GM23248 (cell line): ENCODE data around the gene TDP2. TPM values are rescaled to one million over a fixed set of nuclear protein-coding genes. Genes with fewer than 3 reads are reported as not detected.

Source experiments
- DNase-seq: peaks from one replicate; pipeline ENCODE4 v3.0.0-alpha.2; 2015
- H2AFZ ChIP-seq: fragments of 200-600 bp; sonication (generic); 2 replicates; pipeline ENCODE4 v1.6.1; 2016; ENCODE audit warnings: antibody characterized with exemption
- H3F3A ChIP-seq: fragments of 200-600 bp; sonication (generic); 2 replicates; pipeline ENCODE4 v1.6.1; 2016; ENCODE audit warnings: mild to moderate bottlenecking, antibody characterized with exemption, mixed run types; ENCODE audit not compliant: insufficient read depth
- H3K27ac ChIP-seq: fragments of 200-600 bp; sonication (generic); 2 replicates; pipeline ENCODE4 v1.5.1; 2016; ENCODE audit warnings: mild to moderate bottlenecking
- H3K27me3 ChIP-seq: fragments of 200-600 bp; sonication (generic); replicated peaks from 2 replicates; pipeline ENCODE4 v1.6.1; 2016; ENCODE audit warnings: mild to moderate bottlenecking; ENCODE audit not compliant: insufficient read depth
- H3K36me3 ChIP-seq: fragments of 200-600 bp; sonication (generic); 2 replicates; pipeline ENCODE4 v1.6.1; 2016; ENCODE audit warnings: low read depth, mild to moderate bottlenecking
- H3K4me1 ChIP-seq: fragments of 200-600 bp; sonication (generic); 2 replicates; pipeline ENCODE4 v1.6.1; 2016; ENCODE audit warnings: mild to moderate bottlenecking; ENCODE audit not compliant: insufficient read depth
- H3K4me2 ChIP-seq: fragments of 200-600 bp; sonication (generic); one replicate; pipeline ENCODE4 v1.6.1; 2016; ENCODE audit warnings: mild to moderate bottlenecking; ENCODE audit not compliant: unreplicated experiment
- H3K4me3 ChIP-seq: fragments of 200-600 bp; sonication (generic); 2 replicates; pipeline ENCODE4 v1.5.1; 2016; ENCODE audit warnings: mild to moderate bottlenecking
- H3K79me2 ChIP-seq: fragments of 200-600 bp; sonication (generic); 2 replicates; pipeline ENCODE4 v1.6.1; 2016; ENCODE audit warnings: mild to moderate bottlenecking; ENCODE audit not compliant: insufficient read depth
- H3K9ac ChIP-seq: fragments of 200-600 bp; sonication (generic); 2 replicates; pipeline ENCODE4 v1.6.1; 2016; ENCODE audit warnings: mild to moderate bottlenecking
- H3K9me2 ChIP-seq: fragments of 200-600 bp; sonication (generic); 2 replicates; pipeline ENCODE4 v1.6.1; 2016; ENCODE audit warnings: mixed run types, mild to moderate bottlenecking, moderate library complexity; ENCODE audit not compliant: insufficient read depth
- H3K9me3 ChIP-seq: fragments of 200-600 bp; sonication (generic); one replicate; pipeline ENCODE4 v1.6.1; 2017; ENCODE audit warnings: low read depth
- H4K20me1 ChIP-seq: fragments of 200-600 bp; sonication (generic); 2 replicates; pipeline ENCODE4 v1.6.0; 2016; ENCODE audit not compliant: insufficient read depth
- EZH2 ChIP-seq: fragments of 200-600 bp; sonication (generic); IDR thresholded peaks from 2 replicates; pipeline ENCODE4 v1.6.1; 2018; ENCODE audit warnings: antibody characterized with exemption, mild to moderate bottlenecking; ENCODE audit not compliant: insufficient read depth, poor library complexity, severe bottlenecking
- EZH2phosphoT487 ChIP-seq: fragments of 200-600 bp; sonication (generic); IDR thresholded peaks from 2 replicates; pipeline ENCODE4 v1.6.1; 2018; ENCODE audit warnings: antibody characterized with exemption, moderate library complexity, mild to moderate bottlenecking, low read depth; ENCODE audit not compliant: insufficient read depth
- WGBS, 2 experiments: methylation state at CpG; one replicate each; pipeline ENCODE4 v1.1.6; 2015 to 2017; ENCODE audit warnings: low lambda C conversion rate in 2 of 2, low coverage in 1 of 2; ENCODE audit errors: missing lambda C conversion rate in 2 of 2; 5-methylcytosine and 5-hydroxymethylcytosine counted together
- in situ Hi-C: fragments of 300-500 bp; cut with MboI; formaldehyde crosslinking; loops from 2 replicates; pipeline ENCODE4 v1.15.0; 2020
- polyA plus RNA-seq: library from polyadenylated mRNA; unstranded; fragments of >200 nt; fragmentation: Nextera tagmentation; extraction: Ambion mirVana; gene quantifications from 2 replicates; pipeline ENCODE4 v1.2.1, GENCODE V29; 2016
- total RNA-seq: library from RNA; depleted of rRNA; stranded (reverse); fragments of >200 nt; shearing (Covaris generic); gene quantifications from 2 replicates; pipeline ENCODE4 v1.2.3, GENCODE V29; 2014

TDP2 gene
- total and polyA plus RNA-seq, 2 experiments from 2014 or later, result 24.9 to 34.5 TPM

DNA sequence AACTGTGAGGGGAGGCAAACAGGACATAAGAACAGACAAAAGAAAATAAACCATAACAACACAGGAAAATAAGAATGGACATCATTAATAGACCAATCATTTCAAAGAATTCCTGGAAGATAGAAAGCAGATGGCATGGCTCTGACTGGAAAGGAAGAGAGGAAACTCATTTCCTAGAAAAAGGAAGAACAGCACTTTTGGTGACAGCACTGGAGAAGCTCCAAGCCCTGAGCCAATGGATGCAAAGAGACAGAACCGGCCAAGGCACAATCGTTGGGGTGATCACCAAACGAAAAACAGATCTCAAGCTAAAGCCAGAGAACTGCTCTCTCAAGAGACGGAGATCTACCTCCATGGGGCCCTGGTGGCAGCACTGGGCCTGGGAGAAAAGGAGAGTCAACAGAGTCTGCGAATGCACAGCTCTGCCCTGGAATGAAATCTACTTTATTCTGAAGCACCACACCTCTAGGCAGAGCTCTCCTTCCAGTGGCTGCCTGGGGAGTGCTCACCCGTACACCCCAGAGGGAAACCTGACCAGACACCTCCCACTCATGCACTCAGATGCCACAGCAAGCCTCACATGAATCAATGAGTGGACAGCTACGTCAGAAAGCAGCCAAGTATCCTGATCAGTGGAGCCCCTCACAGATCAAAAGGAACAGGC lies 44.9 kb downstream of the TDP2 start:
- TF ChIP-seq EZH2phosphoT487 (no peak), EZH2 (no peak)
- WGBS, 2 experiments, result 16 to 21% methylated on average over 7 of the region's 7 CpGs

DNA sequence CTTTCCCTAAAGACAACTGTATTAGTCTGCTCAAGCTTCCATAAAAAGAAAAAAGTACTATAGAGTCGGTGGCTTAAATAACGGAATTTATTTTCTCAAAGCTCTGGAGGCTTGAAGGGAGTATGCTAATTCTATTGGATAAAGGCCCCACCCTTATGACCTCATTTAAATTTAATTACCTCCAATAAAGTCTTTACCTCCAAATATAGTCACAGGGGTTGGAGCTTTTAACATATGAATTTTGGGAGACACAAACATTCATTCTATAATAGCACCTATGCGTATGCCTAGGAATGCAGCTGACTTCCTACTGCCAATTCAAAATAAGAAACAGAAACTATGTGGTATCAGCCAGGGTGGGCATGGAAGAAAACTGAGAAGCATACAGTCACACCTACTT lies 46.1 kb downstream of the TDP2 start:
- Histone ChIP-seq H4K20me1 (no peaks in the 10 kb centered on the region), H3K9ac (no peak overlapping the region), H3K9me2 (no peaks in the 10 kb centered on the region), H3K27ac (no peak overlapping the region), H3K36me3 (no peaks in the 10 kb centered on the region), H3K27me3 (no peaks in the 10 kb centered on the region), H3K79me2 (no peaks in the 10 kb centered on the region), H3K4me2 (no peak overlapping the region), H3K4me3 (no peak overlapping the region), H3K4me1 (no peaks in the 10 kb centered on the region), H3F3A (no peaks in the 10 kb centered on the region), H3K9me3 (no peaks in the 10 kb centered on the region), H2AFZ (no peak overlapping the region)
- WGBS, 2 experiments, result 76% methylated on average over 3 of the region's 3 CpGs
- DNase-seq, result no peak
- TF ChIP-seq EZH2phosphoT487, result no peak
- TF ChIP-seq EZH2, result no peak
- in situ Hi-C loops, result no loop called here

More for the DNA sequence above, 44.9 kb downstream of the TDP2 start:
- Histone ChIP-seq H3K9me2 (no peaks in the 10 kb centered on the region), H3K27me3 (no peaks in the 10 kb centered on the region), H4K20me1 (no peaks in the 10 kb centered on the region), H3K4me1 (no peaks in the 10 kb centered on the region), H3K4me2 (no peak overlapping the region), H3K9me3 (no peaks in the 10 kb centered on the region), H3K79me2 (no peaks in the 10 kb centered on the region), H3K36me3 (no peaks in the 10 kb centered on the region), H3K9ac (no peak overlapping the region), H3F3A (no peaks in the 10 kb centered on the region), H3K27ac (no peak overlapping the region), H2AFZ (no peak overlapping the region), H3K4me3 (no peak overlapping the region)
- in situ Hi-C loops, result no loop called here
- no peak for DNase-seq

DNA sequence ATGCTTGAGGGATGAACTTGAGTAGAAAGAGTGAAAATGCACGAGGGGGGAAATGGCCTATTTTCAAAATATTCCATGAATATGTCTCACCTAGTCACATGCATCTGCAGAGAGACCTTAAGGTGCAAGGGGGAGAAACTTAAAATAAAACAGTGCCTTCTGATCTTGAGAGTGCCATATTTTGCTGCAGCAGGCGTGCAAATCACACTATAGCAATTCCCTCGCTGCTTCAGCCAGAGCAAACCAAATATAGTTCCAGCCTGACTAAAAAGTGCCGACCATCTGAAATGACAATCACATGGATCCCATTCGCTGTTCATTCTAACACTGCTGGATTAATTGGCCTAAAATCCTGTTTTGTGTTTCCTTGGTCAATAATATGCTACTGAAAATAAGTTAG lies 47.0 kb downstream of the TDP2 start:
- Histone ChIP-seq H3K9me2 (no peaks in the 10 kb centered on the region), H3K36me3 (no peaks in the 10 kb centered on the region), H3F3A (no peaks in the 10 kb centered on the region), H3K27me3 (no peaks in the 10 kb centered on the region), H3K27ac (no peak overlapping the region), H3K79me2 (no peaks in the 10 kb centered on the region), H3K4me2 (no peak overlapping the region), H3K9me3 (no peaks in the 10 kb centered on the region), H3K9ac (no peak overlapping the region), H2AFZ (no peak overlapping the region), H3K4me3 (no peak overlapping the region), H4K20me1 (no peaks in the 10 kb centered on the region), H3K4me1 (no peaks in the 10 kb centered on the region)
- TF ChIP-seq EZH2phosphoT487, result no peak
- TF ChIP-seq EZH2, result no peak
- in situ Hi-C loops, result no loop called here
- DNase-seq, result no peak
- WGBS, 2 experiments, result 68 to 71% methylated on average over 5 of the region's 5 CpGs

DNA sequence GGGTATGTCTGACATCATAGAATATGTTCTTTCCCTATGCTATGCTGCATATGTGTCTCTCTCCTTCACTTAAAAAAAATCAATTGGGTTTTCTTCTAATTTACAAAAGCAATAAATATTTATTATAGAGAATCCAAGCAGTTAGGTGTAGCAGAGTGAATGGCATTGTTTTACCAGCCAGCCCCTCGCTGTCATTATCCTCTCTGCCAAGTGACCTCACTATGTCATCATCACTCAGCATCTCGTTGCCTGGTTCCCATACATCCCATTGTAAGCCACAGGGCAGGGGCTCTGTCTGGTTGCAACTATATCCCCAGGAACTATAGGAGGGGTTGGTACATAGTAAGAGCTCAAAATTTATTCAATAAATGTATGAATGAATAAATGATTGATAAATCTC lies 52.1 kb downstream of the TDP2 start:
- Histone ChIP-seq H3K9me3 (no peaks in the 10 kb centered on the region), H3K79me2 (no peaks in the 10 kb centered on the region), H3K4me3 (no peak overlapping the region), H3K36me3 (no peaks in the 10 kb centered on the region), H4K20me1 (no peaks in the 10 kb centered on the region), H3K9ac (no peak overlapping the region), H3K9me2 (no peaks in the 10 kb centered on the region), H3F3A (no peaks in the 10 kb centered on the region), H3K27ac (no peak overlapping the region), H3K4me2 (no peak overlapping the region), H3K27me3 (peaks cover 13% of the 10 kb centered on the region), H2AFZ (no peak overlapping the region), H3K4me1 (no peaks in the 10 kb centered on the region)
- DNase-seq, result no peak
- in situ Hi-C loops, result no loop called here
- TF ChIP-seq EZH2phosphoT487, result no peak
- TF ChIP-seq EZH2, result no peak
- 2 to 3% methylated on average over 2 of the region's 2 CpGs for WGBS, 2 experiments
